ENCODE data around the gene NSRP1. TPM values are rescaled to one million over a fixed set of nuclear protein-coding genes. Genes with fewer than 3 reads are reported as not detected.
A peak's percentile ranks its signal among the peaks of the same experiment; 100 is the strongest.

Gene NSRP1
- total and polyA plus RNA-seq, 3 experiments from 2014 or later = 26.8 to 38.4 (median 27.9) TPM

DNA sequence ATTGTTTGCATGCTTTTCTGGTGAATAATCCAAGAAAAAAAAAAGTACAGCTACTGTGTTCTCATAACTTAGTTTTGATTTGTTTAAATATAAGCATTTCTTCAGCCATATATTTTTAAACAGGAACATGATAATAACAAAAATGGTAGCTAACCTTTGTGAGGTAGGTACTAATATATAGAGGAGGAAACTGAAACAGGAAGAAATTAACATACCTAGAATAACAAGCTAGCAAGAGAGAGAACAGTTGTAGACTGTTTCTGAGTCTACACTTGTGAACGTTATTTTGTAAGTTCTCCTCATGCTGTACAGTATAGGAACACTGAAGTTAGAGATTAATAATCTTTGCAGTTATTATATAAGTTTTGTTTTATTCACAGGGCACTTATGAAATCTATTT is 49.3 kb downstream of the NSRP1 start:
- ChIA-PET CTCF (no interaction called here), POLR2A (interaction anchor here (0.6 kb wide), 1 partner anchor 17 kb away, joined by 3 read pairs; no protein-coding TSS in a partner anchor)
- Histone ChIP-seq H3K27me3 (ENCODE audit: insufficient read depth, low read length, poor library complexity, severe bottlenecking) (no peaks in the 10 kb centered on the region), H3K36me3 (ENCODE audit: insufficient read depth, low read length) (no peaks in the 10 kb centered on the region), H3K9me3 (ENCODE audit: low read length) (no peaks in the 10 kb centered on the region), H3K27ac (ENCODE audit: low read depth, low read length) (no peak overlapping the region), H3K4me1 (ENCODE audit: insufficient read depth, low read length) (no peaks in the 10 kb centered on the region), H3K4me3 (ENCODE audit: low read length) (no peak overlapping the region)
- H3K4me3 Mint-ChIP-seq = no peak overlapping the region
- peak overlapping the region in 2 of 8 donors; percentile 33 to 61 for H3K27ac Mint-ChIP-seq
- H3K27me3 Mint-ChIP-seq = no peaks in the 10 kb centered on the region
- H3K4me1 Mint-ChIP-seq = peaks cover 12 to 25% (median 22%) of the 10 kb centered on the region in 3 donors
- no peak for DNase-seq
- peaks cover 0 to 40% (median 10%) of the 10 kb centered on the region in 3 donors for H3K36me3 Mint-ChIP-seq
- no peaks in the 10 kb centered on the region for H3K9me3 Mint-ChIP-seq

- DNase-seq = no peak
- Mint-ChIP-seq H3K27me3 (no peaks in the 10 kb centered on the region), H3K9me3 (no peaks in the 10 kb centered on the region)
Measured at GRCh38 chr17:30170415-30170987, 53.9 kb downstream of the NSRP1 start.

GRCh38 chr17:30172560-30172959 is 55.9 kb downstream of the NSRP1 start:
- no peaks in the 10 kb centered on the region for H3K9me3 ChIP-seq (ENCODE audit: low read length)
- H3K9me3 Mint-ChIP-seq = no peaks in the 10 kb centered on the region
- H3K27ac ChIP-seq (ENCODE audit: low read depth, low read length) = no peak overlapping the region
- H3K27ac Mint-ChIP-seq = no peak overlapping the region
- no peak for DNase-seq
- peaks cover 16 to 40% (median 20%) of the 10 kb centered on the region in 3 donors for H3K4me1 Mint-ChIP-seq
- no peak overlapping the region for H3K4me3 Mint-ChIP-seq
- H3K4me3 ChIP-seq (ENCODE audit: low read length) = no peak overlapping the region
- peaks cover 4 to 42% (median 17%) of the 10 kb centered on the region in 3 donors for H3K36me3 Mint-ChIP-seq
- no peaks in the 10 kb centered on the region for H3K27me3 ChIP-seq (ENCODE audit: insufficient read depth, low read length, poor library complexity, severe bottlenecking)
- ChIA-PET CTCF (no interaction called here), POLR2A (no interaction called here)
- no peaks in the 10 kb centered on the region for H3K4me1 ChIP-seq (ENCODE audit: insufficient read depth, low read length)
- peaks cover 4% of the 10 kb centered on the region for H3K36me3 ChIP-seq (ENCODE audit: insufficient read depth, low read length)
- no peaks in the 10 kb centered on the region for H3K27me3 Mint-ChIP-seq

More at GRCh38 chr17:30170415-30170987, 53.9 kb downstream of the NSRP1 start:
- Histone ChIP-seq H3K27me3 (ENCODE audit: insufficient read depth, low read length, poor library complexity, severe bottlenecking) (no peaks in the 10 kb centered on the region), H3K36me3 (ENCODE audit: insufficient read depth, low read length) (no peaks in the 10 kb centered on the region), H3K27ac (ENCODE audit: low read depth, low read length) (no peak overlapping the region), H3K4me1 (ENCODE audit: insufficient read depth, low read length) (no peaks in the 10 kb centered on the region), H3K9me3 (ENCODE audit: low read length) (no peaks in the 10 kb centered on the region), H3K4me3 (ENCODE audit: low read length) (no peak overlapping the region)
- ChIA-PET CTCF (interaction anchor here (0.6 kb wide), 1 partner anchor 363 kb away, joined by 3 read pairs; no protein-coding TSS in a partner anchor), POLR2A (no interaction called here)
- peaks cover 4 to 40% (median 12%) of the 10 kb centered on the region in 3 donors for H3K36me3 Mint-ChIP-seq
- peaks cover 16 to 41% (median 27%) of the 10 kb centered on the region in 3 donors for H3K4me1 Mint-ChIP-seq
- no peak overlapping the region for H3K4me3 Mint-ChIP-seq
- H3K27ac Mint-ChIP-seq = peak overlapping the region in 1 of 8 donors; percentile 47

DNA sequence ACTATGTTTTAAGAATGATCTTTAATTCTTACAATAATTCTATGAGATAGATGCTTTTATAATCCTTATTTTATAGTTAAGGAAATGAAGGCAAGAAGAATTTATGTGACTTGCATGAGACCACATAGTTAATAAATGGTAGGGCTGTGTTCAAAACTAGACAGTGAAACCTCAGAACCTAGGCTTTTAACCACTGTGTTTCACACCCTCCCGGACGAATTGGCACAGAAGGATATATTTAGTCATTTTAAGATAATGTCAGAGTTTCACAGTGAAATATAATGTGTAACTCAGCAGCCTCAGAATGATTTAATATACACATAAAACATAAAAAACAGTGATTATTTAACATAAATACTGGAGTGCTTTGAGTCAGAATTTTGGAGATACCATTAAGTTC is 57.0 kb downstream of the NSRP1 start:
- CTCF ChIA-PET = no interaction called here
- H3K9me3 Mint-ChIP-seq = no peaks in the 10 kb centered on the region

DNA sequence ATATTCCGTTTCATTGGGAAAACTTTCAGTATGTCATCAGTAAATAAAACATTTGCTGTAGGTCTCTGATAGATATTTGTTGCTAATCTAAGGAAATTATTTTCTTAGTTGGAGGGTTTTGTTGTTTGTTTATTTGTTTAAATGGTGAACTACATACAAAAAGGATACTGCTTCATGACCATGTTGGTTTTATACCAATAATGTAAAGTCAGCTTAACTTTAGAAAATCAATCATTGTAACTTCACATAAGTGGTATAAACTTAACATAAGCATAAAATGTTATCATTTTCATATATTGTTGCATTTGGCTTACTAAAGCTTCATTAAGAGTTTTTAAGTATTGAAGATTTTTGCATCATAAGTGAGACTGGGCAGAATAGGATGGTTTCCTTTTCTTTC is 57.9 kb downstream of the NSRP1 start:
- Mint-ChIP-seq H3K27ac (peak overlapping the region in 1 of 8 donors; percentile 27), H3K36me3 (peaks cover 4 to 58% (median 20%) of the 10 kb centered on the region in 3 donors), H3K4me1 (peaks cover 14 to 34% (median 20%) of the 10 kb centered on the region in 3 donors), H3K27me3 (no peaks in the 10 kb centered on the region), H3K4me3 (no peak overlapping the region), H3K9me3 (no peaks in the 10 kb centered on the region)
- DNase-seq = no peak
- Histone ChIP-seq H3K4me3 (ENCODE audit: low read length) (no peak overlapping the region), H3K27me3 (ENCODE audit: insufficient read depth, low read length, poor library complexity, severe bottlenecking) (no peaks in the 10 kb centered on the region), H3K27ac (ENCODE audit: low read depth, low read length) (no peak overlapping the region), H3K9me3 (ENCODE audit: low read length) (no peaks in the 10 kb centered on the region), H3K36me3 (ENCODE audit: insufficient read depth, low read length) (peaks cover 4% of the 10 kb centered on the region), H3K4me1 (ENCODE audit: insufficient read depth, low read length) (no peaks in the 10 kb centered on the region)
- CTCF ChIA-PET = no interaction called here
- POLR2A ChIA-PET = interaction anchor here (0.6 kb wide), 1 partner anchor 14 kb away, joined by 3 read pairs; no protein-coding TSS in a partner anchor

More for the DNA sequence above, 57.0 kb downstream of the NSRP1 start:
- Histone ChIP-seq H3K9me3 (ENCODE audit: low read length) (no peaks in the 10 kb centered on the region), H3K36me3 (ENCODE audit: insufficient read depth, low read length) (peaks cover 4% of the 10 kb centered on the region), H3K27ac (ENCODE audit: low read depth, low read length) (no peak overlapping the region), H3K4me3 (ENCODE audit: low read length) (no peak overlapping the region), H3K27me3 (ENCODE audit: insufficient read depth, low read length, poor library complexity, severe bottlenecking) (no peaks in the 10 kb centered on the region), H3K4me1 (ENCODE audit: insufficient read depth, low read length) (no peaks in the 10 kb centered on the region)
- H3K4me3 Mint-ChIP-seq = no peak overlapping the region
- peaks cover 16 to 40% (median 20%) of the 10 kb centered on the region in 3 donors for H3K4me1 Mint-ChIP-seq
- H3K27ac Mint-ChIP-seq = no peak overlapping the region
- DNase-seq = no peak
- no peaks in the 10 kb centered on the region for H3K27me3 Mint-ChIP-seq
- peaks cover 4 to 52% (median 17%) of the 10 kb centered on the region in 3 donors for H3K36me3 Mint-ChIP-seq
- POLR2A ChIA-PET = no interaction called here

DNA sequence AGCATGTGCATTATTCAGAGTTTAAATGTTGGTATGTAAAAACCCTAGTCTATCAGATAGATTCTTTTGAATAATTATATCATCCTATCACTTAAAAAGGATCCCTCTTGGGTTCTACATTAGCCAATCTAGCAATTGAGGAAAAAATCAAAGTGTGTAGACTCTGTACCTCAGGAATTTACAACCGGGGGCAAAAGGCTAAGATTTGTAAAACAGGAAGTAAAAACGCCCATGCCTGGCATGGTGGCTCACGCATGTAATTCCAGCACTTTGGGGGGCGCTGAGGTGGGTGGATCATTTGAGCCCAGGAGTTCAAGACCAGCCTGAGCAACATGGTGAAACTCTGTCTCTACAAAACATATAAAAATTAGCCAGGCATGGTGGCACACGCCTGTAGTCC is 60.2 kb downstream of the NSRP1 start:
- POLR2A ChIA-PET = no interaction called here
- H3K36me3 ChIP-seq (ENCODE audit: insufficient read depth, low read length) = peaks cover 4% of the 10 kb centered on the region

GRCh38 chr17:30186761-30187160 is 70.1 kb downstream of the NSRP1 start:
- H3K36me3 ChIP-seq (ENCODE audit: insufficient read depth, low read length) = peaks cover 13% of the 10 kb centered on the region
- POLR2A ChIA-PET = no interaction called here

More for the DNA sequence above, 60.2 kb downstream of the NSRP1 start:
- CTCF ChIA-PET = no interaction called here
- H3K27ac Mint-ChIP-seq = no peak overlapping the region
- no peaks in the 10 kb centered on the region for H3K9me3 Mint-ChIP-seq
- no peak for DNase-seq
- H3K4me1 Mint-ChIP-seq = peaks cover 8 to 21% (median 15%) of the 10 kb centered on the region in 3 donors
- Histone ChIP-seq H3K9me3 (ENCODE audit: low read length) (no peaks in the 10 kb centered on the region), H3K27ac (ENCODE audit: low read depth, low read length) (no peak overlapping the region), H3K27me3 (ENCODE audit: insufficient read depth, low read length, poor library complexity, severe bottlenecking) (no peaks in the 10 kb centered on the region), H3K4me1 (ENCODE audit: insufficient read depth, low read length) (no peaks in the 10 kb centered on the region), H3K4me3 (ENCODE audit: low read length) (no peak overlapping the region)
- H3K4me3 Mint-ChIP-seq = no peak overlapping the region
- no peaks in the 10 kb centered on the region for H3K27me3 Mint-ChIP-seq
- H3K36me3 Mint-ChIP-seq = peaks cover 4 to 72% (median 23%) of the 10 kb centered on the region in 3 donors

DNA sequence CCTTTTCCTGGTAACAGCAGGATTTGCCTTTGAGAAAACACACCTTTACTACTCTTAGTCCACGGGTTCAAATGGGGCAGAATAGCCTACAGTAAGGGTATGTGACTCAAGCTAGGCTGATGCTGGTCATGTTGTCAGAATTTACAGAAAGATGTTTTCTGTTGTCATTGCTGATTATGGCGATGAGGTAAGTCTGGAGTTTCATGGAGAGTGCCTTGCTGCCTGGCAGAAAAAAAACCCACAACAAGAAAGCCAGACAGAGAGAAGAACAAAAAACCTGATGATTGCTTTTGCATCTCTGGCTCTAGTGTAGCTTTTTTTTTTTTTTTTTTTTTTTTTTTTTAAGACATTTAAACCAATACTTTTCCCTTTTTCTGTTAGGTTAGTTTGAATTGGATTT is 71.0 kb downstream of the NSRP1 start:
- CTCF ChIA-PET = interaction anchor here (1.1 kb wide), 1 partner anchor 12 kb away, joined by 3 read pairs; no protein-coding TSS in a partner anchor
- Histone ChIP-seq H3K9me3 (ENCODE audit: low read length) (no peaks in the 10 kb centered on the region), H3K4me3 (ENCODE audit: low read length) (no peak overlapping the region), H3K4me1 (ENCODE audit: insufficient read depth, low read length) (no peaks in the 10 kb centered on the region), H3K27ac (ENCODE audit: low read depth, low read length) (no peak overlapping the region), H3K36me3 (ENCODE audit: insufficient read depth, low read length) (peaks cover 13% of the 10 kb centered on the region), H3K27me3 (ENCODE audit: insufficient read depth, low read length, poor library complexity, severe bottlenecking) (no peaks in the 10 kb centered on the region)
- no peaks in the 10 kb centered on the region for H3K9me3 Mint-ChIP-seq
- POLR2A ChIA-PET = no interaction called here
- DNase-seq = no peak
- H3K27ac Mint-ChIP-seq = peak overlapping the region in 3 of 8 donors; percentile 38 to 54 (median 40)
- peaks cover 12 to 34% (median 18%) of the 10 kb centered on the region in 3 donors for H3K36me3 Mint-ChIP-seq
- H3K4me1 Mint-ChIP-seq = no peaks in the 10 kb centered on the region
- H3K27me3 Mint-ChIP-seq = no peaks in the 10 kb centered on the region
- no peak overlapping the region for H3K4me3 Mint-ChIP-seq

More at GRCh38 chr17:30186761-30187160, 70.1 kb downstream of the NSRP1 start:
- Mint-ChIP-seq H3K9me3 (no peaks in the 10 kb centered on the region), H3K4me1 (no peaks in the 10 kb centered on the region), H3K4me3 (no peak overlapping the region), H3K27ac (peak overlapping the region in 2 of 8 donors; percentile 42 to 55), H3K36me3 (peaks cover 12 to 37% (median 18%) of the 10 kb centered on the region in 3 donors), H3K27me3 (no peaks in the 10 kb centered on the region)
- CTCF ChIA-PET = no interaction called here
- no peaks in the 10 kb centered on the region for H3K9me3 ChIP-seq (ENCODE audit: low read length)
- no peak overlapping the region for H3K27ac ChIP-seq (ENCODE audit: low read depth, low read length)
- H3K4me3 ChIP-seq (ENCODE audit: low read length) = no peak overlapping the region
- H3K27me3 ChIP-seq (ENCODE audit: insufficient read depth, low read length, poor library complexity, severe bottlenecking) = no peaks in the 10 kb centered on the region
- H3K4me1 ChIP-seq (ENCODE audit: insufficient read depth, low read length) = no peaks in the 10 kb centered on the region
- no peak for DNase-seq
